Endothelial cell of umbilical vein (primary cell): ENCODE measurements around the gene TOX2. TPM values are rescaled to one million over a fixed set of nuclear protein-coding genes. Genes with fewer than 3 reads are reported as not detected.

Experiments
- BruUV-seq: library from RNA; stranded (reverse); fragments of 400-500 nt; replicated peaks from 2 replicates; lab custom pipeline; 2021; lab: Mats Ljungman, UMichigan
- CTCF ChIA-PET: fragments of 300-600, 350-600 bp; sonication (Branson Sonifier 250); formaldehyde crosslinking; loops from one replicate; lab custom pipeline; 2021; ENCODE audit warnings: antibody characterized with exemption, inconsistent platforms; lab: Charles Lee
- POLR2A ChIA-PET: fragments of 300-600, 350-600 bp; sonication (Branson Sonifier 250); formaldehyde crosslinking; loops from one replicate; lab custom pipeline; 2021; ENCODE audit warnings: antibody characterized with exemption, inconsistent platforms; lab: Charles Lee
- DNase-seq: peaks from one replicate; pipeline ENCODE4 v3.0.0-alpha.2; 2011; ENCODE audit warnings: low read depth, low spot score
- FAIRE-seq: peaks from 2 replicates; lab custom pipeline; 2011; peaks lifted over from hg19 to GRCh38; lab: Jason Lieb, UNC
- H2AFZ ChIP-seq: 2 replicates; pipeline ENCODE4 v1.6.0; 2012; ENCODE audit warnings: low read depth, low read length, control low read depth, inconsistent platforms
- H3K27ac ChIP-seq: 2 replicates; pipeline ENCODE4 v1.5.1; 2011; ENCODE audit warnings: low read depth, mild to moderate bottlenecking, control low read depth, low read length, moderate library complexity; ENCODE audit not compliant: insufficient read depth
- H3K27me3 ChIP-seq, 2 experiments: 2 replicates each; pipeline versions ENCODE4 v1.6.0 to v1.6.1; 2011; ENCODE audit warnings: low read length in 2 of 2, mixed read lengths in 1 of 2; ENCODE audit not compliant: control insufficient read depth in 2 of 2, insufficient read depth in 2 of 2
- H3K36me3 ChIP-seq, 2 experiments: 2 replicates in 1 of 2; 3 replicates in 1 of 2; pipeline ENCODE4 v1.5.1; 2011; ENCODE audit warnings: low read length in 2 of 2, mild to moderate bottlenecking in 1 of 2, moderate library complexity in 1 of 2; ENCODE audit not compliant: control insufficient read depth in 2 of 2, insufficient read depth in 2 of 2; ENCODE audit errors: extremely low read depth in 1 of 2
- H3K4me1 ChIP-seq: 3 replicates; pipeline ENCODE4 v1.5.1; 2011; ENCODE audit warnings: mild to moderate bottlenecking, low read length; ENCODE audit not compliant: control insufficient read depth, insufficient read depth; ENCODE audit errors: extremely low read depth
- H3K4me2 ChIP-seq: 2 replicates; pipeline ENCODE4 v1.6.1; 2011; ENCODE audit warnings: low read length, control low read depth, mixed read lengths; ENCODE audit not compliant: insufficient read depth
- H3K4me3 ChIP-seq, 3 experiments: fragments of 200-600 bp in 1 of 3; sonication (generic), shearing (Covaris generic) in 1 of 3; replicated peaks in 1 of 3; 2 replicates each; pipeline ENCODE4 v1.5.1; 2011 to 2016; ENCODE audit warnings: control low read depth in 3 of 3, low read length in 3 of 3, mild to moderate bottlenecking in 2 of 3, inconsistent platforms in 1 of 3, low read depth in 1 of 3, moderate library complexity in 1 of 3; ENCODE audit not compliant: insufficient read depth in 1 of 3
- H3K79me2 ChIP-seq: 2 replicates; pipeline ENCODE4 v1.6.0; 2012; ENCODE audit warnings: low read length, inconsistent platforms; ENCODE audit not compliant: control insufficient read depth, insufficient read depth
- H3K9ac ChIP-seq: replicated peaks from 2 replicates; pipeline ENCODE3; 2011; ENCODE audit warnings: low read length, control low read depth; ENCODE audit not compliant: insufficient read depth; ENCODE audit errors: extremely low read depth
- H3K9me1 ChIP-seq: replicated peaks from 3 replicates; pipeline ENCODE4 v1.6.0; 2011; ENCODE audit warnings: mild to moderate bottlenecking, low read length; ENCODE audit not compliant: control insufficient read depth, insufficient read depth; ENCODE audit errors: extremely low read depth
- H3K9me3 ChIP-seq: replicated peaks from 2 replicates; pipeline ENCODE4 v1.5.1; 2012; ENCODE audit warnings: low read length, inconsistent platforms; ENCODE audit not compliant: control insufficient read depth, insufficient read depth
- H4K20me1 ChIP-seq: replicated peaks from 2 replicates; pipeline ENCODE3; 2011; ENCODE audit warnings: mild to moderate bottlenecking, low read length; ENCODE audit not compliant: control insufficient read depth, insufficient read depth; ENCODE audit errors: extremely low read depth
- JUN ChIP-seq: IDR thresholded peaks from 2 replicates; pipeline ENCODE4 v1.6.1; 2011; ENCODE audit warnings: borderline replicate concordance, low read depth; ENCODE audit not compliant: insufficient read length, insufficient read depth
- MYC ChIP-seq: IDR thresholded peaks from one replicate; pipeline ENCODE4 v1.6.1; 2011; ENCODE audit warnings: mild to moderate bottlenecking, low read depth, low read length
- POLR2AphosphoS5 ChIP-seq: IDR thresholded peaks from 2 replicates; pipeline ENCODE4 v1.6.1; 2012; ENCODE audit warnings: low read depth, mild to moderate bottlenecking, control low read depth, low read length, moderate library complexity; ENCODE audit not compliant: insufficient read depth
- dilution Hi-C: fragments of 300-500 bp; cut with MboI; formaldehyde crosslinking; loops from one replicate; pipeline ENCODE4 v1.15.0; 2019; ENCODE audit warnings: low sequenced_read_pairs; ENCODE audit not compliant: extremely low pct_ligation_motif_present
- intact Hi-C: fragments of 100-400 bp; cut with micrococcal nuclease; formaldehyde crosslinking; loops from one replicate; pipeline ENCODE4 v1.10.0; 2022
- polyA plus RNA-seq, 4 experiments: library from polyadenylated mRNA; depleted of rRNA in 3 of 4; stranded (reverse) in 3 of 4; unstranded in 1 of 4; fragments of >200 nt; gene quantifications; 2 replicates each; pipeline versions ENCODE4 v1.2.1 to v1.2.3, GENCODE V29; 2011 to 2012; ENCODE audit warnings: missing spikeins in 1 of 4
- total RNA-seq: library from RNA; stranded (reverse); gene quantifications from 2 replicates; pipeline ENCODE4 v1.2.3, GENCODE V29; 2021
- TF ChIP-seq, protein P1 (sequence below), 2 donors: IDR thresholded peaks; 1 replicate in 1 of 2; 2 replicates in 1 of 2; pipeline ENCODE4 v1.5.1; 2011; ENCODE audit warnings: low read length in 2 of 2, mild to moderate bottlenecking in 2 of 2, moderate library complexity in 2 of 2, control low read depth in 1 of 2, inconsistent platforms in 1 of 2, low read depth in 1 of 2; ENCODE audit not compliant: insufficient read depth in 1 of 2; ENCODE audit errors: extremely low read depth in 1 of 2
- TF ChIP-seq, protein P2 (sequence below): IDR thresholded peaks from 2 replicates; pipeline ENCODE4 v1.6.1; 2011; ENCODE audit not compliant: insufficient read depth, insufficient read length

Gene TOX2
- total and polyA plus RNA-seq, 2 donors (not counting 3 experiments of a cell fraction or from before 2014, with no cell fraction given): 7.0 to 18.6 TPM

DNA sequence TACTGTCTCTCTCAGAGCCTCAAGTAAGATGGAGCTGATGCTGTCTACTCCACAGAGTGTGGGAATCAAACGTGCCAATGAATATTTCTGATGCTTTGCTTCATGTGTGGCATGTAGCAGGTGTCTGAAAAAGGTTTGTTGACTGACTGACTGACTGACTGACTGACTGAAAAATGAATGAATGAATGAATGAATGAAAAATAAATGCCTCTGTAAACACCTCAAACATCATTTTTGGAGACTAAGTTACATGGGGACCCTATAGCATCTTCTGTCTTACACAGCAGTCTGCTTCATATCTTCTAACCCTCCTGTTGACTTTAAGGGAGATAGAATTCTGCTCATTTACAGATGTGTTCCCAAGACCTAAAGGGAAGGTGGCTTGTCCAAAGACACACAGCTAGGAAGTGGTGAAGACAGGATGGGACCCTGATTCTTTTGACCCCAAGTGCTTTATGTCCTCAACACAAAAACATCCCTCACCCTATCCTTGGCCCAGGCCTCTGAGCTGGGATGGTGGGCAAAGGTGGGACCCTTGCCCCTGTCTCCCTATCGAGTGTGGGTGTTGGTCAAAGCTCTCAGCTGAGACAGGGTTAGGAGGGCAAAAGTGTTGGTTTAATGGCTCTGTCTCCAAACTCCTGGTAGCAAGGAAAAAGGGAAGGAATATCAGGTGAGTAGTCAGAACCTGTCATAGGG, 104.4 kb downstream of the TOX2 start:
- Histone ChIP-seq H4K20me1 (no peaks in the 10 kb centered on the region), H3K27me3 (no peaks in the 10 kb centered on the region), H3K4me3 (no peak overlapping the region), H3K4me1 (peaks cover 39% of the 10 kb centered on the region), H3K9me1 (no peaks in the 10 kb centered on the region), H3K9me3 (no peaks in the 10 kb centered on the region), H3K27ac (no peak overlapping the region), H3K4me2 (peak overlapping the region; percentile 47), H3K36me3 (no peaks in the 10 kb centered on the region), H3K9ac (no peak overlapping the region), H3K79me2 (no peaks in the 10 kb centered on the region), H2AFZ (no peak overlapping the region)
- ChIA-PET POLR2A (no interaction called here), CTCF (interaction anchor here (0.9 to 3.0 kb wide), 12 partner anchors 14 to 570 kb away, joined by 3 to 15 read pairs (median 3); no protein-coding TSS in a partner anchor)
- dilution Hi-C loops (no loop called here), intact Hi-C loops (loop anchor here (1.0 to 5.0 kb wide), 6 partner anchors 34 to 174 kb away; no protein-coding TSS in a partner anchor)
- DNase-seq (no peak), FAIRE-seq (peak; percentile 21)
- BruUV-seq: TSS peak; percentile 52
- TF ChIP-seq JUN (no peak), POLR2AphosphoS5 (no peak), MYC (no peak)
- TF ChIP-seq, protein P1, sequence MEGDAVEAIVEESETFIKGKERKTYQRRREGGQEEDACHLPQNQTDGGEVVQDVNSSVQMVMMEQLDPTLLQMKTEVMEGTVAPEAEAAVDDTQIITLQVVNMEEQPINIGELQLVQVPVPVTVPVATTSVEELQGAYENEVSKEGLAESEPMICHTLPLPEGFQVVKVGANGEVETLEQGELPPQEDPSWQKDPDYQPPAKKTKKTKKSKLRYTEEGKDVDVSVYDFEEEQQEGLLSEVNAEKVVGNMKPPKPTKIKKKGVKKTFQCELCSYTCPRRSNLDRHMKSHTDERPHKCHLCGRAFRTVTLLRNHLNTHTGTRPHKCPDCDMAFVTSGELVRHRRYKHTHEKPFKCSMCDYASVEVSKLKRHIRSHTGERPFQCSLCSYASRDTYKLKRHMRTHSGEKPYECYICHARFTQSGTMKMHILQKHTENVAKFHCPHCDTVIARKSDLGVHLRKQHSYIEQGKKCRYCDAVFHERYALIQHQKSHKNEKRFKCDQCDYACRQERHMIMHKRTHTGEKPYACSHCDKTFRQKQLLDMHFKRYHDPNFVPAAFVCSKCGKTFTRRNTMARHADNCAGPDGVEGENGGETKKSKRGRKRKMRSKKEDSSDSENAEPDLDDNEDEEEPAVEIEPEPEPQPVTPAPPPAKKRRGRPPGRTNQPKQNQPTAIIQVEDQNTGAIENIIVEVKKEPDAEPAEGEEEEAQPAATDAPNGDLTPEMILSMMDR (IDR thresholded peaks at IDR 0.05; ENCODE audit: extremely low read depth in 1 of 2, insufficient read depth in 1 of 2, low read depth in 1 of 2, low read length in 2 of 2): no peak
- TF ChIP-seq, protein P2, sequence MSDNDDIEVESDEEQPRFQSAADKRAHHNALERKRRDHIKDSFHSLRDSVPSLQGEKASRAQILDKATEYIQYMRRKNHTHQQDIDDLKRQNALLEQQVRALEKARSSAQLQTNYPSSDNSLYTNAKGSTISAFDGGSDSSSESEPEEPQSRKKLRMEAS: no peak
